Measurements from ENCODE around the gene STKLD1.

- TF ChIP-seq POLR2A (IDR thresholded peaks at IDR 0.05), result no peak
- TF ChIP-seq CTCF (IDR thresholded peaks at IDR 0.05), result no peak
Observed at GRCh38 chr9:133428617-133429101, 52.5 kb downstream of the STKLD1 start.

Measured in lower leg skin (tissue), 3 donors.